SU-DHL-6 (cell line): ENCODE data around the gene CCDC73.

Experiments
- H2AFZ ChIP-seq: fragments of 200-600 bp; sonication (generic); 2 replicates; pipeline ENCODE4 v1.6.1; 2014; ENCODE audit warnings: low read depth, mild to moderate bottlenecking, moderate library complexity, mixed read lengths, antibody characterized with exemption, low read length; ENCODE audit not compliant: severe bottlenecking
- H3F3A ChIP-seq: fragments of 200-600 bp; shearing (Covaris generic); 2 replicates; pipeline ENCODE4 v1.6.0; 2016; ENCODE audit warnings: antibody characterized with exemption, mild to moderate bottlenecking; ENCODE audit not compliant: insufficient read depth
- H3K27ac ChIP-seq: fragments of 200-600 bp; sonication (generic); 2 replicates; pipeline ENCODE4 v1.5.1; 2016; ENCODE audit warnings: low read depth, mild to moderate bottlenecking, low read length, moderate library complexity, mixed read lengths
- H3K27me3 ChIP-seq: fragments of 200-600 bp; sonication (generic), shearing (Covaris generic); 2 replicates; pipeline ENCODE4 v1.6.0; 2014; ENCODE audit warnings: mild to moderate bottlenecking, low read length
- H3K36me3 ChIP-seq: fragments of 200-600 bp; sonication (generic); 2 replicates; pipeline ENCODE4 v1.6.1; 2014; ENCODE audit warnings: mild to moderate bottlenecking, low read length, mixed read lengths
- H3K4me2 ChIP-seq: fragments of 300-600, 200-600 bp; shearing (Covaris generic), sonication (generic); 2 replicates; pipeline ENCODE4 v1.6.0; 2014; ENCODE audit warnings: low read length, low read depth, mild to moderate bottlenecking; ENCODE audit not compliant: poor library complexity, severe bottlenecking
- H3K4me3 ChIP-seq: fragments of 200-600 bp; sonication (generic); 2 replicates; pipeline ENCODE4 v1.5.1; 2014; ENCODE audit warnings: antibody characterized with exemption, low read length, mild to moderate bottlenecking, mixed read lengths; ENCODE audit not compliant: insufficient read depth, poor library complexity, severe bottlenecking
- H3K79me2 ChIP-seq: fragments of 200-600 bp; sonication (generic); 2 replicates; pipeline ENCODE4 v1.6.1; 2014; ENCODE audit warnings: mild to moderate bottlenecking, low read length, moderate library complexity; ENCODE audit not compliant: insufficient read depth
- H3K9ac ChIP-seq: fragments of 200-600 bp; sonication (generic); 2 replicates; pipeline ENCODE4 v1.7.0; 2014; ENCODE audit warnings: mild to moderate bottlenecking, low read length
- H3K9me2 ChIP-seq: fragments of 200-600 bp; sonication (generic); replicated peaks from 2 replicates; pipeline ENCODE4 v1.6.1; 2014; ENCODE audit warnings: low read length; ENCODE audit not compliant: insufficient read depth
- H3K9me3 ChIP-seq: fragments of 200-600 bp; sonication (generic); 2 replicates; pipeline ENCODE4 v1.6.1; 2014; ENCODE audit warnings: low read length, mixed read lengths; ENCODE audit not compliant: insufficient read depth
- H4K20me1 ChIP-seq: fragments of 200-600 bp; sonication (generic); 2 replicates; pipeline ENCODE4 v1.6.1; 2014; ENCODE audit warnings: low read depth, mild to moderate bottlenecking, antibody characterized with exemption, low read length, moderate library complexity, mixed read lengths
- CTCF ChIP-seq: fragments of 200-600 bp; sonication (generic); IDR thresholded peaks from one replicate; pipeline ENCODE4 v1.5.1; 2017; ENCODE audit warnings: antibody characterized with exemption, mild to moderate bottlenecking, low read length, moderate library complexity; ENCODE audit not compliant: insufficient read depth, poor library complexity, severe bottlenecking
- EZH2phosphoT487 ChIP-seq: fragments of 200-600 bp; sonication (generic), shearing (Covaris generic); conservative IDR thresholded peaks from 2 replicates; pipeline ENCODE4 v1.6.1; 2018; ENCODE audit warnings: mild to moderate bottlenecking, antibody characterized with exemption, low read length, moderate library complexity, mixed read lengths

CCDC73 gene

GRCh38 chr11:32779136-32779535 is 15.3 kb downstream of the CCDC73 start:
- no peaks in the 10 kb centered on the region for H4K20me1 ChIP-seq
- no peak overlapping the region for H3K27ac ChIP-seq
- H3K27me3 ChIP-seq: no peaks in the 10 kb centered on the region

GRCh38 chr11:32775908-32776307 is 18.6 kb downstream of the CCDC73 start:
- Histone ChIP-seq H3K27ac (no peak overlapping the region), H2AFZ (no peak overlapping the region), H3K4me2 (no peak overlapping the region)

More at GRCh38 chr11:32779136-32779535, 15.3 kb downstream of the CCDC73 start:
- no peak overlapping the region for H3K9ac ChIP-seq
- H3F3A ChIP-seq: no peaks in the 10 kb centered on the region
- no peaks in the 10 kb centered on the region for H3K36me3 ChIP-seq
- TF ChIP-seq EZH2phosphoT487 (no peak), CTCF (no peak)
- no peak overlapping the region for H3K4me2 ChIP-seq
- H3K79me2 ChIP-seq: no peaks in the 10 kb centered on the region
- H2AFZ ChIP-seq: peak overlapping the region; percentile 6
- H3K9me3 ChIP-seq: no peaks in the 10 kb centered on the region
- H3K9me2 ChIP-seq: no peaks in the 10 kb centered on the region
- no peak overlapping the region for H3K4me3 ChIP-seq

GRCh38 chr11:32774081-32774480 is 20.4 kb downstream of the CCDC73 start:
- no peak overlapping the region for H2AFZ ChIP-seq
- no peak overlapping the region for H3K4me2 ChIP-seq
- H3K4me3 ChIP-seq: no peak overlapping the region
- H4K20me1 ChIP-seq: no peaks in the 10 kb centered on the region
- no peak overlapping the region for H3K9ac ChIP-seq
- TF ChIP-seq EZH2phosphoT487 (no peak), CTCF (no peak)
- no peaks in the 10 kb centered on the region for H3K36me3 ChIP-seq
- no peaks in the 10 kb centered on the region for H3K27me3 ChIP-seq
- no peaks in the 10 kb centered on the region for H3K79me2 ChIP-seq
- no peaks in the 10 kb centered on the region for H3K9me3 ChIP-seq
- no peak overlapping the region for H3K27ac ChIP-seq
- no peaks in the 10 kb centered on the region for H3K9me2 ChIP-seq
- H3F3A ChIP-seq: no peaks in the 10 kb centered on the region

More at GRCh38 chr11:32775908-32776307, 18.6 kb downstream of the CCDC73 start:
- no peak overlapping the region for H3K4me3 ChIP-seq
- H4K20me1 ChIP-seq: no peaks in the 10 kb centered on the region
- H3K9me2 ChIP-seq: no peaks in the 10 kb centered on the region
- no peaks in the 10 kb centered on the region for H3K36me3 ChIP-seq
- no peaks in the 10 kb centered on the region for H3K9me3 ChIP-seq
- H3F3A ChIP-seq: no peaks in the 10 kb centered on the region
- TF ChIP-seq CTCF: no peak
- TF ChIP-seq EZH2phosphoT487: no peak
- H3K9ac ChIP-seq: no peak overlapping the region
- no peaks in the 10 kb centered on the region for H3K27me3 ChIP-seq
- H3K79me2 ChIP-seq: no peaks in the 10 kb centered on the region
